GM12878 (cell line): ENCODE data around the gene NOTCH4. TPM values are rescaled to one million over a fixed set of nuclear protein-coding genes. Genes with fewer than 3 reads are reported as not detected.

ENCODE experiments used
- ATAC-seq: fragments of 200-7000 bp; cut with Tn5 transposase; 3 replicates; pipeline ENCODE4 v1.9.1; 2020; ENCODE audit warnings: mild to moderate bottlenecking, moderate library complexity
- BruUV-seq: library from RNA; stranded (reverse); fragments of 400-500 nt; replicated peaks from 2 replicates; lab custom pipeline; 2021; lab: Mats Ljungman, UMichigan
- CTCF ChIA-PET: fragments of 300-600 bp; sonication (Branson Sonifier 250); formaldehyde crosslinking; extraction: SDS; loops from one replicate; lab custom pipeline; 2021; ENCODE audit warnings: inconsistent platforms; lab: Yijun Ruan, JAX
- POLR2A ChIA-PET: fragments of 350-600 bp; formaldehyde crosslinking; extraction: SDS; loops from one replicate; lab custom pipeline; 2021; ENCODE audit warnings: inconsistent platforms; lab: Charles Lee
- RAD21 ChIA-PET: fragments of 300-600 bp; sonication (Branson Sonifier 250); formaldehyde crosslinking; loops from one replicate; lab custom pipeline; 2023; ENCODE audit warnings: antibody characterized with exemption; ENCODE audit not compliant: unreplicated experiment; lab: Charles Lee
- SMC1A ChIA-PET: fragments of 300-600 bp; sonication (Branson Sonifier 250); formaldehyde crosslinking; loops from one replicate; lab custom pipeline; 2023; ENCODE audit not compliant: unreplicated experiment, uncharacterized antibody; lab: Charles Lee
- DNase-seq: peaks from one replicate; pipeline ENCODE4 v3.0.0-alpha.2; 2011; ENCODE audit warnings: low read depth, low spot score
- FAIRE-seq: peaks from 3 replicates; lab custom pipeline; 2011; peaks lifted over from hg19 to GRCh38; lab: Jason Lieb, UNC
- H2AFZ ChIP-seq: 2 replicates; pipeline ENCODE4 v1.6.0; 2011; ENCODE audit warnings: low read depth, low read length, control low read depth; ENCODE audit not compliant: control insufficient read depth
- H3K27ac ChIP-seq: 2 replicates; pipeline ENCODE4 v1.5.1; 2011; ENCODE audit warnings: control low read depth; ENCODE audit not compliant: control insufficient read depth, insufficient read depth
- H3K27me3 ChIP-seq, 2 experiments: replicated peaks in 1 of 2; 2 replicates each; pipeline versions ENCODE4 v1.6.0 to v1.6.1; 2011; ENCODE audit warnings: low read length in 1 of 2; ENCODE audit not compliant: control insufficient read depth in 2 of 2, insufficient read depth in 2 of 2
- H3K36me3 ChIP-seq, 2 experiments: 2 replicates each; pipeline ENCODE4 v1.5.1; 2011; ENCODE audit warnings: low read length in 1 of 2; ENCODE audit not compliant: control insufficient read depth in 2 of 2, insufficient read depth in 2 of 2
- H3K4me1 ChIP-seq: 2 replicates; pipeline ENCODE4 v1.6.1; 2011; ENCODE audit warnings: mild to moderate bottlenecking, low read length, moderate library complexity, mixed read lengths; ENCODE audit not compliant: control insufficient read depth, insufficient read depth
- H3K4me2 ChIP-seq: 2 replicates; pipeline ENCODE4 v1.6.0; 2011; ENCODE audit warnings: control low read depth; ENCODE audit not compliant: control insufficient read depth, insufficient read depth
- H3K4me3 ChIP-seq: fragments of 200-600 bp; sonication (generic); 2 replicates; pipeline ENCODE4 v1.5.1; 2016
- H3K79me2 ChIP-seq: 2 replicates; pipeline ENCODE4 v1.6.0; 2011; ENCODE audit warnings: low read length; ENCODE audit not compliant: control insufficient read depth, insufficient read depth
- H3K9ac ChIP-seq: 2 replicates; pipeline ENCODE4 v1.8.0; 2011; ENCODE audit warnings: low read length, control low read depth, mixed read lengths; ENCODE audit not compliant: control insufficient read depth, insufficient read depth
- H3K9me3 ChIP-seq: replicated peaks from 3 replicates; pipeline ENCODE4 v1.5.1; 2011; ENCODE audit warnings: mild to moderate bottlenecking, low read length; ENCODE audit not compliant: control insufficient read depth, insufficient read depth
- H4K20me1 ChIP-seq: 2 replicates; pipeline ENCODE4 v1.6.0; 2011; ENCODE audit not compliant: control insufficient read depth, insufficient read depth
- CEBPB ChIP-seq, 2 experiments: fragments of 150-350 bp in 1 of 2; IDR thresholded peaks; 2 replicates each; pipeline ENCODE4 v1.6.1; 2012 to 2014; ENCODE audit warnings: low read depth in 2 of 2, low read length in 2 of 2, borderline replicate concordance in 1 of 2, inconsistent platforms in 1 of 2
- EGR1 ChIP-seq, 2 experiments: IDR thresholded peaks; 1 replicate in 1 of 2; 2 replicates in 1 of 2; pipeline ENCODE4 v1.6.1; 2011 to 2012; ENCODE audit warnings: low read depth in 2 of 2, low read length in 2 of 2, borderline replicate concordance in 1 of 2, mild to moderate bottlenecking in 1 of 2, moderate library complexity in 1 of 2
- EP300 ChIP-seq, 2 experiments: fragments of 150-350 bp in 1 of 2; IDR thresholded peaks; 2 replicates each; pipeline ENCODE4 v1.6.1; 2011 to 2012; ENCODE audit warnings: low read depth in 2 of 2, low read length in 2 of 2, borderline replicate concordance in 1 of 2, improper control_type of control experiment in 1 of 2, inconsistent platforms in 1 of 2; ENCODE audit not compliant: control insufficient read depth in 1 of 2
- HDAC2 ChIP-seq: fragments of 200-600 bp; sonication (generic); IDR thresholded peaks from 2 replicates; pipeline ENCODE4 v1.6.1; 2017
- RAD21 ChIP-seq: IDR thresholded peaks from 2 replicates; pipeline ENCODE4 v1.6.1; 2011; ENCODE audit warnings: mild to moderate bottlenecking, low read depth, low read length, moderate library complexity; ENCODE audit not compliant: insufficient read depth
- SIX5 ChIP-seq: IDR thresholded peaks from 2 replicates; pipeline ENCODE4 v1.6.1; 2011; ENCODE audit warnings: mild to moderate bottlenecking, low read depth, low read length, moderate library complexity; ENCODE audit not compliant: severe bottlenecking
- SP1 ChIP-seq: IDR thresholded peaks from one replicate; pipeline ENCODE4 v1.6.1; 2011; ENCODE audit warnings: low read depth, low read length
- SUZ12 ChIP-seq: fragments of 200-600 bp; sonication (generic); IDR thresholded peaks from one replicate; pipeline ENCODE4 v1.6.1; 2018; ENCODE audit warnings: antibody characterized with exemption, mild to moderate bottlenecking; ENCODE audit not compliant: unreplicated experiment
- TBL1XR1 ChIP-seq: IDR thresholded peaks from 2 replicates; pipeline ENCODE4 v1.6.1; 2012; ENCODE audit warnings: low read depth, low read length, improper control_type of control experiment
- TCF12 ChIP-seq: IDR thresholded peaks from 2 replicates; pipeline ENCODE4 v1.6.1; 2011; ENCODE audit warnings: low read depth, mild to moderate bottlenecking, low read length
- TCF3 ChIP-seq: IDR thresholded peaks from 2 replicates; pipeline ENCODE4 v1.6.1; 2012; ENCODE audit warnings: low read depth, mild to moderate bottlenecking, low read length, borderline replicate concordance; ENCODE audit not compliant: insufficient read depth
- TCF7 ChIP-seq: IDR thresholded peaks from 2 replicates; pipeline ENCODE4 v1.6.1; 2014; ENCODE audit warnings: antibody characterized with exemption, borderline replicate concordance
- ZSCAN29 ChIP-seq: fragments of 450-650 bp; IDR thresholded peaks from 2 replicates; pipeline ENCODE4 v1.6.1; 2017; ENCODE audit warnings: mild to moderate bottlenecking, moderate library complexity
- WGBS: methylation state at CpG from one replicate; pipeline ENCODE4 v1.1.6; 2016; ENCODE audit warnings: low lambda C conversion rate; ENCODE audit not compliant: insufficient replicate concordance, insufficient coverage; ENCODE audit errors: missing lambda C conversion rate; 5-methylcytosine and 5-hydroxymethylcytosine counted together
- in situ Hi-C: fragments of 300-500 bp; cut with MboI; formaldehyde crosslinking; loops from 9 replicates; pipeline ENCODE4 v1.14.3; 2018; ENCODE audit warnings: mixed read lengths
- intact Hi-C: fragments of 100-400 bp; cut with micrococcal nuclease; formaldehyde crosslinking; loops from one replicate; pipeline ENCODE4 v1.14.2; 2022; ENCODE audit not compliant: unreplicated experiment
- polyA plus RNA-seq, 11 experiments: library from polyadenylated mRNA; depleted of rRNA in 4 of 11; unstranded in 6 of 11; stranded (reverse) in 5 of 11; fragments of >200 nt; fragmentation: Nextera tagmentation in 4 of 11; fragmentation: Illumina TruSeq in 1 of 11; extraction: Ambion mirVana in 4 of 11; extraction: Trizol in 1 of 11; gene quantifications; 1 replicate in 1 of 11; 2 replicates in 10 of 11; pipeline versions ENCODE4 v1.2.1 to v1.2.3, GENCODE V29; 2011 to 2016; ENCODE audit warnings: inconsistent platforms in 2 of 11, missing spikeins in 2 of 11, low read depth in 1 of 11
- total RNA-seq, 4 experiments: library from RNA; depleted of rRNA in 3 of 4; stranded (reverse); fragments of >200 nt in 3 of 4; fragmentation: Illumina TruSeq in 1 of 4; extraction: Trizol in 1 of 4; gene quantifications; 2 replicates each; pipeline versions ENCODE4 v1.2.1 to v1.2.3, GENCODE V29; 2013 to 2021
- TF ChIP-seq, protein P1 (sequence below), 3 experiments: IDR thresholded peaks in 2 of 3; conservative IDR thresholded peaks in 1 of 3; 2 replicates each; pipeline ENCODE4 v1.5.1; 2011; ENCODE audit warnings: low read depth in 3 of 3, low read length in 3 of 3, mild to moderate bottlenecking in 3 of 3, control low read depth in 2 of 3, moderate library complexity in 2 of 3, inconsistent platforms in 1 of 3, mixed read lengths in 1 of 3; ENCODE audit not compliant: control insufficient read depth in 2 of 3, insufficient read depth in 1 of 3; ENCODE audit errors: extremely low read depth in 1 of 3
- TF ChIP-seq, protein P2 (sequence below): fragments of 150-350 bp; IDR thresholded peaks from 2 replicates; pipeline ENCODE4 v1.6.1; 2014; ENCODE audit warnings: mild to moderate bottlenecking, low read depth, low read length

NOTCH4 gene
- total and polyA plus RNA-seq, 10 of the 15 experiments (the other 5 are each of a cell fraction or from before 2014, with no cell fraction given), result 0.66 to 3.3 (median 1.4) TPM

DNA sequence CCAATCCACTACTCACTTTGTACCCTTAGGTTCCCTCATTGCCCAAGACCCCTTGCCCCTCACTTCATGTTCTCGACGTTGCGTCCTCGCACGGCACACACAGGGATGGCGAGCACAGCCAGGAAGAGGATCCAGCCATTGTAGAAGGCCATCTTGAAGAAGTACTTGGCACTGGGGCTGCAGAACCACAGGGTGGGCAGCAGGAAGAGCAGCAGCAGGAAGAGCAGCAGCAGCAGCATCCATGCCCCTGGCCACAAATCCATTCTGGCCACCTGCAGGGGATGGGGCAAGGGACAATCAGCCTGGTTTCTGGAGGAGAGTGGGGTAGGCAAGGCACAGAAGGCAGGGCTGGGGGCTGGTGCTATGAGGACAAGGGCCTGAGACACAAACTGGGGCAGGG lies 52.6 kb downstream of the NOTCH4 start:
- peaks cover 12% of the 10 kb centered on the region for H3K79me2 ChIP-seq
- in situ Hi-C loops (no loop called here), intact Hi-C loops (no loop called here)
- H3K9me3 ChIP-seq, result no peaks in the 10 kb centered on the region
- TF ChIP-seq SP1 (no peak), TBL1XR1 (no peak), TCF12 (no peak)
- TF ChIP-seq, protein P1, sequence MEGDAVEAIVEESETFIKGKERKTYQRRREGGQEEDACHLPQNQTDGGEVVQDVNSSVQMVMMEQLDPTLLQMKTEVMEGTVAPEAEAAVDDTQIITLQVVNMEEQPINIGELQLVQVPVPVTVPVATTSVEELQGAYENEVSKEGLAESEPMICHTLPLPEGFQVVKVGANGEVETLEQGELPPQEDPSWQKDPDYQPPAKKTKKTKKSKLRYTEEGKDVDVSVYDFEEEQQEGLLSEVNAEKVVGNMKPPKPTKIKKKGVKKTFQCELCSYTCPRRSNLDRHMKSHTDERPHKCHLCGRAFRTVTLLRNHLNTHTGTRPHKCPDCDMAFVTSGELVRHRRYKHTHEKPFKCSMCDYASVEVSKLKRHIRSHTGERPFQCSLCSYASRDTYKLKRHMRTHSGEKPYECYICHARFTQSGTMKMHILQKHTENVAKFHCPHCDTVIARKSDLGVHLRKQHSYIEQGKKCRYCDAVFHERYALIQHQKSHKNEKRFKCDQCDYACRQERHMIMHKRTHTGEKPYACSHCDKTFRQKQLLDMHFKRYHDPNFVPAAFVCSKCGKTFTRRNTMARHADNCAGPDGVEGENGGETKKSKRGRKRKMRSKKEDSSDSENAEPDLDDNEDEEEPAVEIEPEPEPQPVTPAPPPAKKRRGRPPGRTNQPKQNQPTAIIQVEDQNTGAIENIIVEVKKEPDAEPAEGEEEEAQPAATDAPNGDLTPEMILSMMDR (IDR thresholded peaks at IDR 0.05 in 2 of 3, conservative IDR thresholded peaks at IDR 0.05 in 1 of 3; ENCODE audit: control insufficient read depth in 2 of 3, extremely low read depth in 1 of 3, insufficient read depth in 1 of 3, low read depth in 3 of 3, low read length in 3 of 3), result no peak
- H3K4me2 ChIP-seq, result no peak overlapping the region
- no peak overlapping the region for H3K9ac ChIP-seq
- FAIRE-seq (no peak), DNase-seq (no peak), ATAC-seq (no peak)
- H3K4me1 ChIP-seq, result peaks cover 7% of the 10 kb centered on the region; the same call in 1 of the 2 replicates
- ChIA-PET CTCF (interaction anchor here (1.4 kb wide), 1 partner anchor 24 kb away, joined by 5 read pairs; no protein-coding TSS in a partner anchor), POLR2A (no interaction called here), RAD21 (no interaction called here), SMC1A (no interaction called here)
- H3K27me3 ChIP-seq, result no peaks in the 10 kb centered on the region
- H2AFZ ChIP-seq, result no peak overlapping the region
- H3K36me3 ChIP-seq, result peaks cover 0 to 3% of the 10 kb centered on the region in 2 experiments; a peak in 1 of 4 replicates
- H3K4me3 ChIP-seq, result no peak overlapping the region
- WGBS, result 99% methylated on average over 6 of the region's 6 CpGs
- BruUV-seq, result no TSS peak
- H3K27ac ChIP-seq, result no peak overlapping the region
- no peaks in the 10 kb centered on the region for H4K20me1 ChIP-seq

DNA sequence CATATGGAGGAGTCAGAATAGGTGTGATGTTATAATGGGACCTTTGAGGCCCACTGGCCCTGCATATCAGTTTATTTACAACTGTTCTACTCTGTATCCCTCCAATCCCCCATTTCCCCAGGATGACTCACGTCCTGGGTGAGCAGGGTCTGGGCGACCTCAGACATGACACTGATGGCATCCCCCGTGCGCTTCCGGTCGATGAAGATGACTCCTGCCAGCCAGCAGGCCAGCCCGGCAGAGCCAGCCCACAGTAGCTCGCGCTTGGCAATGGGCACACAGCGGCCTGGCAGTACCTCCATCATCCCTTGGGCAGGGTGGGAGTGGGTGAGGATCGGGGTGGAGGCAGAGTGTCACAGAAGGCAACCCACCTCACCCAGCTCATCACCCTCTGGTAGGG lies 53.6 kb downstream of the NOTCH4 start:
- no peaks in the 10 kb centered on the region for H3K27me3 ChIP-seq
- 82% methylated on average over 11 of the region's 11 CpGs for WGBS
- H3K4me3 ChIP-seq, result no peak overlapping the region
- H3K4me1 ChIP-seq, result peaks cover 7% of the 10 kb centered on the region; the same call in 1 of the 2 replicates
- in situ Hi-C loops, result no loop called here
- no peaks in the 10 kb centered on the region for H4K20me1 ChIP-seq
- no peak overlapping the region for H3K27ac ChIP-seq
- ATAC-seq (no peak), DNase-seq (no peak), FAIRE-seq (no peak)
- SMC1A ChIA-PET, result no interaction called here
- no peaks in the 10 kb centered on the region for H3K9me3 ChIP-seq
- H3K9ac ChIP-seq, result no peak overlapping the region
- H3K36me3 ChIP-seq, result peaks cover 0 to 3% of the 10 kb centered on the region in 2 experiments; a peak in 1 of 4 replicates
- CTCF ChIA-PET, result interaction anchor here (1.6 kb wide), 1 partner anchor 12 kb away, joined by 4 read pairs; no protein-coding TSS in a partner anchor
- H2AFZ ChIP-seq, result no peak overlapping the region
- intact Hi-C loops, result no loop called here
- BruUV-seq, result no TSS peak
- RAD21 ChIA-PET, result interaction anchor here (0.6 kb wide), 1 partner anchor 66 kb away, joined by 3 read pairs; no protein-coding TSS in a partner anchor
- no peak overlapping the region for H3K4me2 ChIP-seq
- peaks cover 6% of the 10 kb centered on the region for H3K79me2 ChIP-seq
- POLR2A ChIA-PET, result no interaction called here
- TF ChIP-seq, protein P2, sequence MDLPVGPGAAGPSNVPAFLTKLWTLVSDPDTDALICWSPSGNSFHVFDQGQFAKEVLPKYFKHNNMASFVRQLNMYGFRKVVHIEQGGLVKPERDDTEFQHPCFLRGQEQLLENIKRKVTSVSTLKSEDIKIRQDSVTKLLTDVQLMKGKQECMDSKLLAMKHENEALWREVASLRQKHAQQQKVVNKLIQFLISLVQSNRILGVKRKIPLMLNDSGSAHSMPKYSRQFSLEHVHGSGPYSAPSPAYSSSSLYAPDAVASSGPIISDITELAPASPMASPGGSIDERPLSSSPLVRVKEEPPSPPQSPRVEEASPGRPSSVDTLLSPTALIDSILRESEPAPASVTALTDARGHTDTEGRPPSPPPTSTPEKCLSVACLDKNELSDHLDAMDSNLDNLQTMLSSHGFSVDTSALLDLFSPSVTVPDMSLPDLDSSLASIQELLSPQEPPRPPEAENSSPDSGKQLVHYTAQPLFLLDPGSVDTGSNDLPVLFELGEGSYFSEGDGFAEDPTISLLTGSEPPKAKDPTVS, result no peak
- TF ChIP-seq TCF7 (no peak), CEBPB (IDR thresholded peaks at IDR 0.05; ENCODE audit: borderline replicate concordance in 1 of 2, low read depth in 2 of 2, low read length in 2 of 2) (no peak), RAD21 (no peak), HDAC2 (no peak), EP300 (IDR thresholded peaks at IDR 0.05; ENCODE audit: borderline replicate concordance in 1 of 2, control insufficient read depth in 1 of 2, low read depth in 2 of 2, low read length in 2 of 2) (no peak), SUZ12 (no peak), ZSCAN29 (no peak), TCF3 (no peak), SIX5 (no peak), EGR1 (IDR thresholded peaks at IDR 0.05; ENCODE audit: borderline replicate concordance in 1 of 2, low read depth in 2 of 2, low read length in 2 of 2) (no peak)
